ENCODE data around the gene GTF2IRD1. TPM values are rescaled to one million over a fixed set of nuclear protein-coding genes. Genes with fewer than 3 reads are reported as not detected.

GTF2IRD1 gene
- total RNA-seq, 1 donor from 2014 or later, result 2.7 TPM

DNA sequence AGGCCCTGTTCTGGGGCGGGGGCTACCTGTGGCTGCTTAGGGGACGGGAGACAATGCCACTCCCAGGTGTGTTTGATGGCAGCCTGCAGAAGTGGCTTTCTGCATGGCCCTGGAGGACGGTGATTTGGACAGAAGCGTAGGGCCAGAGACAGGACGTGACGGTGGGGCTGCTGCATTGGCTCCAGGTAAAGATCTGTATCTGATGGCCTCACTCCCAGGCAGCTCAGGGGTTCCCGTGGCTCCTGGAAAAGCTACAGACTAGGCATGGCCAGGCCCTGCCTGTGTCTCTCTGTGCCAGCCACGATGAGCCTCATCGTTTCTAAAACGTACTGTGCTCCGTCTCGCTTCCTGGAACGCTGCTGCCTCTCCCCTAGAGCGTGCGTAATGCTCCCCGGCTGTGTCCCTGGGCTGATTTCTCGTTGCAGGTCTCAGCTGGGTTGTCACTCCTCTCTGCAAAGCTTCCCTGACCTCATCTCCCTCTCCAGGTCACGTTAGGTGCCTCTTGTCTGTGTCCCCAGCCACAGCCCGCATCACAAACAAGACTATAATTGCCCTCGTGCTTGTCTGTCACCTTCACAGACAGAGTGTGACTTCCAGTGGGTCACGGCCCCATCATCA is 12.6 kb downstream of the GTF2IRD1 start:
- Mint-ChIP-seq H3K4me3 (no peak overlapping the region), H3K9me3 (no peaks in the 10 kb centered on the region), H3K4me1 (peaks cover 4% of the 10 kb centered on the region), H3K36me3 (ENCODE audit: low read depth) (no peaks in the 10 kb centered on the region), H3K27ac (no peak overlapping the region), H3K27me3 (no peaks in the 10 kb centered on the region)
- no peak for DNase-seq
- intact Hi-C loops (cut with micrococcal nuclease), result no loop called here

DNA sequence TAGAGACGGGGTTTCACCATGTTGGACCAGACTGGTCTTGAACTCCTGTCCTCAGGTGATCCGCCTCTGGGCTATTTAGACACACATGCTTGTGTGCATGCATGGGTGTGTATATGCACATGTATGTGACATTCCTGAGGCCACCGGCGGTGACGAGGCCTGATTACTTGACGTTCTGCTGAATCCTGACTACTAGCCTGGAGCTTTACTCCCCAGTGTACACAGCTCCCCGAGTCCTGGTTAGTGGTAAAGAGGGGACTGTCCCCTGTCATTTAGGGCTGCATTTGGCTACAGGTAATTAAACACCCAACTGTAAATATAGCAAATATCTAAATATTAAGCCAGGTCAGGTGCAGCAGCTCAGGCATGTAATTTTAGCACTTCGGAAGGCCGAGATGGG is 14.2 kb downstream of the GTF2IRD1 start:
- no peak for DNase-seq
- Mint-ChIP-seq H3K27ac (no peak overlapping the region), H3K9me3 (no peaks in the 10 kb centered on the region), H3K27me3 (no peaks in the 10 kb centered on the region), H3K36me3 (ENCODE audit: low read depth) (no peaks in the 10 kb centered on the region), H3K4me3 (no peak overlapping the region), H3K4me1 (peaks cover 4% of the 10 kb centered on the region)
- intact Hi-C loops (cut with micrococcal nuclease), result no loop called here

DNA sequence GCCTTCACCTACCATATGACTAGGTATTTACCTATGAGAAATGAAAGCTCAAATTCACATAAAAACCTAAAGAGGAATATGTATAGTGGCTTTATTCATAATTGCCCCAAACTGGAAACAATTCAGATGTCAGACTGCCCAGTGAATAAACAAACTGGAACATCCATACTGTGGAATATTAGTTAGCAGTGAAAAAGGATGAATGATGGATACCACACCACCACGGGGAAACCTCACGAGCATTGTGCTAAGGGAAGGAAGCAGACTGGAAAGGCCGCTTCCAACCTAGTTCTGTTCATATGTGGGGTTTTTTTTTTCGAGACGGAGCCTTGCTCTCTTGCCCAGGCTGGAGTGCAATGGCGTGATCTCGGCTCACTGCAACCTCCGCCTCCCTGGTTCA is 16.8 kb downstream of the GTF2IRD1 start:
- H3K9me3 Mint-ChIP-seq, result no peaks in the 10 kb centered on the region
- no peak for DNase-seq
- intact Hi-C loops (cut with micrococcal nuclease), result no loop called here
- H3K36me3 Mint-ChIP-seq (ENCODE audit: low read depth), result no peaks in the 10 kb centered on the region
- no peaks in the 10 kb centered on the region for H3K4me1 Mint-ChIP-seq
- H3K27ac Mint-ChIP-seq, result no peak overlapping the region
- no peaks in the 10 kb centered on the region for H3K27me3 Mint-ChIP-seq
- no peak overlapping the region for H3K4me3 Mint-ChIP-seq

DNA sequence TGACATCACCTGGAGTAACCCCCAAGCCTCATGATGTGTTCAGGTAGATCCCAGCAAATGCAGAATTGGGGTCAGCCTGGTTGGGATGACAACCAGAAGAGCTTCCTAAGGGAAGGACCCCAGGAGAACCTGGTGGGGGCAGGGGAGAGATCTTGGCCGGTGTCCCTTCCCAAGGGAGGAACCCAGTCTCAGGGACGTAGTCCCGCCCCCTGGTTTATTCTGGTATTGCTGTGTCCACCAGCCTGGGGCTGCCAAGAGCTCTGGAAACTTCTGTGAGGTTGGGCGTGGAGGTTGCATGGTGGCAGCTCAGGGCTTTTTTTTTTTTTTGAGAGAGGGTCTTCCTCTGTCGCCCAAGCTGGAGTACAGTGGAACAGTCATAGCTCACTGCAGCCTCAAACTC is 19.4 kb downstream of the GTF2IRD1 start:
- H3K36me3 Mint-ChIP-seq (ENCODE audit: low read depth), result no peaks in the 10 kb centered on the region
- intact Hi-C loops (cut with micrococcal nuclease), result no loop called here
- DNase-seq, result no peak
- no peaks in the 10 kb centered on the region for H3K27me3 Mint-ChIP-seq
- H3K4me1 Mint-ChIP-seq, result no peaks in the 10 kb centered on the region
- no peak overlapping the region for H3K27ac Mint-ChIP-seq
- no peak overlapping the region for H3K4me3 Mint-ChIP-seq
- no peaks in the 10 kb centered on the region for H3K9me3 Mint-ChIP-seq

DNA sequence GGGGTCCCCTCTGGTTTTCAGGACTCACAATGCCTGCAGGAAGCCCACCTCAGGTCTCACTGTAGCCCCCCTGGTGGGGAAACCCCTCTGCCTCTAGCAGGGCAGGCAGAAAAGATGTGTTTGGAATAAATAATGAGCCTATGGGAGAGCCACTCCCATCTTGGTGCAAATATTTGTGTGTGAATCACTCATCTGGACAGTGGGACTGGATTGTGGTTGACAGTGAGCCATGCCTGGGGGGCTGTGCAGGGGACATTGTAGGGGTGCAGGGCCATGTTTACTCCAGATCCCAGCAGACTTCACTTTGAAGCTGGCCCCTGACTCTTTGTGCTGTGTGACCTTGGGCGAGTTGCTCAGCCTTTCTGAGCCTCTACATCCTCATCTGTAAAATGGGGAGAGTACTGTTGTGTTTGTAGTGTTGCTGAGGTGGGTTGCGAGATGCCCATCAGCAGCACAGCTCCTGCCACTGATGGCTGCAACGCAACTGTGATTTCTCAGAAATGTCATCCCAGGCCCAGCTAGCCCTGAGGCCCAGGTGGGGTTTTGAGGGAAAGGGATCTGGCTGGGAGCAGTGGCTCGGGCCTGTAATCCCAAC is 20.7 kb downstream of the GTF2IRD1 start:
- H3K27ac Mint-ChIP-seq, result no peak overlapping the region
- intact Hi-C loops (cut with micrococcal nuclease), result no loop called here
- no peaks in the 10 kb centered on the region for H3K36me3 Mint-ChIP-seq (ENCODE audit: low read depth)
- no peaks in the 10 kb centered on the region for H3K9me3 Mint-ChIP-seq
- no peaks in the 10 kb centered on the region for H3K4me1 Mint-ChIP-seq
- H3K4me3 Mint-ChIP-seq, result no peak overlapping the region
- no peaks in the 10 kb centered on the region for H3K27me3 Mint-ChIP-seq
- no peak for DNase-seq

DNA sequence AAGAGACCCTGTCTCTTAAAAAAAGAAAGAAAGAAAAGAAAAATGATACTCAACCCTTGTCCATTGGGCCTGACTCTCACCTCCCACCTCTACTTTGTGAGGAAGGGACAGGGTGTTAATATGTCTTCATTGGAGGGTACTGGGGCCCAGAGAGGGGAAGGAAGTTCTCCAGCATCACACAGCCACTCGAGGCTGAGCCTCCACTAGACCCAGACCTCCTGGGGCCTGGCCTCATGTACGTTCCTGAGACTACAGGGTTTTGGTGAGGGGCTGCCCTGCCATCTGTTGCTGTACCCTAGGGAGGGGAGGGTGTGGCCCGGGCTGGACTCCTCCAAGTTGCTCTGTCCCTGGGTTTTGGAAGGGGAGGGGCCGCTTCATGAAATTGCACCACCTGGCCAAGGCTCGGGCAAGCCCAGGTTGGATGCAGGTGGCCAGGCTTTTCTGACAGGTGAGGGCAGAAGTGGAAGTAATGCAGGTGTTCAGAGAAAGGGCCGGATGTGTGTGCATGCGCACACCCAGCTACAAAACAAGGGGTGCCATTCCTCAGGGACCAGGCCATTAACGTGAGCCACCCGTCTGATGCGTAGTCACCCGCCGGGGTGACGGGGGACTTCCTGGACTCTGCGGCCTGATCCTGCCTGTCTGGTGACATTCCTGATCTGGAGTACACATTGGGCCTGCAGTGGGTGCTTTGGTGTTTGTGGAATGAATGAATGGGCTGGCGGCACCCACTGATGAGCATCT is 21.7 kb downstream of the GTF2IRD1 start:
- H3K4me3 Mint-ChIP-seq, result no peak overlapping the region
- no peaks in the 10 kb centered on the region for H3K4me1 Mint-ChIP-seq
- DNase-seq, result no peak
- H3K9me3 Mint-ChIP-seq, result no peaks in the 10 kb centered on the region
- H3K27ac Mint-ChIP-seq, result no peak overlapping the region
- no peaks in the 10 kb centered on the region for H3K36me3 Mint-ChIP-seq (ENCODE audit: low read depth)
- intact Hi-C loops (cut with micrococcal nuclease), result no loop called here
- peaks cover 2% of the 10 kb centered on the region for H3K27me3 Mint-ChIP-seq

DNA sequence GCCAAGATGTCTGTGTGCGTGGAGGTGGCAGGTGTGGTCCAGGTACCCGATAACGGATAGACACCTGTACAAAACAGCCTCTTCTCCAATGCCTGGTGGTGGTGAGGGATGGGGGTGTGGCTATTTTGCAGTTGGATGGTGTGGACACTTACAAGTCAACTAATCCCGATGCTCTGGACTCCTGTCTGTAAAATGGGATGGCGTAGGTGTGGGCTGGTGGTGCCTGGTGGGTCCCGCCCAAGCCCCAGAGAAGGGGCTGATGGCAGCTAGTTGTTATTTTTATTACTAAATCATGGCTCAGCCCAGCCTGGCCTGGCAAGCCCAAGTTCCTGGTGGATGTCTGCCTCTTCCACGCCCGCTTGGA is 22.3 kb downstream of the GTF2IRD1 start:
- Mint-ChIP-seq H3K9me3 (no peaks in the 10 kb centered on the region), H3K4me1 (no peaks in the 10 kb centered on the region), H3K4me3 (no peak overlapping the region), H3K27ac (no peak overlapping the region), H3K36me3 (ENCODE audit: low read depth) (no peaks in the 10 kb centered on the region), H3K27me3 (peaks cover 2% of the 10 kb centered on the region)
- intact Hi-C loops (cut with micrococcal nuclease), result no loop called here
- no peak for DNase-seq

DNA sequence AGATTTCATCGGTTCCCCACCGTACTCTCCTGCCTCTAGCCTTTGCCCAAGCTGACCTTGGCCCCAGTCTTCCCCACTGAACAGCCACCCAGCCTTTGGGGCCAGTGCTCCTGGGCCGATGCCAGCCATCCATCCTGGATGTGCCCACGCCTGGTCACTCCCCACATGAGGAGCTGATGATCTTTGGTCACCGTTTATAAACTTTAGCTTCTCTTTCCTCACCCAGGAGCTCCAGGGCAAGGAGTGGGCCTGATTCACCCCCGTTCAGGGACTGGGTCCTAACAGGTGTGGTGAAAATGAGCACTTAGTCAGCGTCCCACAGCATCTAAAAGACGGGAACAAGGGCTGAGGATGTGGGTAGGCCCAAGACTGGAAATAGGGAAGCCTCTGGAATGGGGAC is 22.9 kb downstream of the GTF2IRD1 start:
- Mint-ChIP-seq H3K27ac (no peak overlapping the region), H3K4me1 (no peaks in the 10 kb centered on the region), H3K4me3 (no peak overlapping the region), H3K27me3 (peaks cover 2% of the 10 kb centered on the region), H3K9me3 (no peaks in the 10 kb centered on the region), H3K36me3 (ENCODE audit: low read depth) (no peaks in the 10 kb centered on the region)
- intact Hi-C loops (cut with micrococcal nuclease), result no loop called here
- DNase-seq, result no peak

DNA sequence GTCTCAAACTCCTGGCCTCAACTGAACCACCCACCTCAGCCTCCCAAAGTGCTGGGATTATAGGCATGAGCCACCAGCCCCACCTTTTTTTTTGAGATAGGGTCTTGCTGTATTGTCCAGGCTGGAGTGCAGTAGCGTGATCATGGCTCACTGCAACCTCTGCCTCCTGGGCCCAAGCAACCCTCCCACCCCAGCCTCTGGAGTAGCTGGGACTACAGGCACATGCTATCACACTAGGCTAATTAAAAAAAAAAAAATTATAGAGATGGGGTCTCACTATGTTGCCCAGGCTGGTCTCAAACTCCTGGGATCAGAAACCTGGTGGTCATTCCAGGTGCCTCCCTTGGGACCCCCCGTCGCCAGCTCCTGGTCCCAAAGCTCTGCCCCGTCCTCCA is 25.0 kb downstream of the GTF2IRD1 start:
- no peaks in the 10 kb centered on the region for H3K4me1 Mint-ChIP-seq

DNA sequence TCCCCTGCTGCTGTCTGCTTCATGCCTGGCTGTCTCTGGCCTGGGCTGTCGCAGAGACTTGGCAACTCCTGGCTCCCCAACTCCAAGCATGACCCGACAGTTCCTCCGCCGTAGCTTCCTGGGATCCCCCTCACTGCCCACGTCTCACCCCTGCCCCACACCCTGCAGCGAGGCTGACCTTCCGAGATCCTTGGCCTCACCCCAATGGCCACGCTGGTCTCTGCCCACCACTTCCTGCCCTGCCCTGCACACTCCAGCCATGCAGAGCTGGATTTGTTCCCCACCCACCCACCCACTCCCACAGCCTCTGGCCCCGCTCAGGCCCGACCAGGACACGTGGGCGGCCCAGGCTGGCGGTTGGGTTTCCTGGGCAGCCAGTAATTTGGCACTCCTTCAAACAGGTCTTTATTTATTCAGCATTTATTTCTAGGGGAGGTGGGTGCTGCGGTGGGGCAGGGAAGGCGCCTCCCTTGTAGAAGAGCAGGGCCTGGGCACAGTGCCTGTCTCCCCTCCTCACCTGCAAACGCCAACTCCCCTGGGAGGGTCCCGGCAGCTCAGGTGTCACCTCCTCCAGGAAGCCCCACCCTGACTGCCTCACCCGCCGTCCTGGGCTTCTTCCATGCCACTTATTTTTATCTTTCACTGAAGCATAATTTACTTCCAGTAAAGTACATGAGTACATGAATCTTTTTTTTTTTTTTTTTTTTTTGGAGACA is 25.5 kb downstream of the GTF2IRD1 start:
- no peak for DNase-seq
- Mint-ChIP-seq H3K4me1 (no peaks in the 10 kb centered on the region), H3K36me3 (ENCODE audit: low read depth) (no peaks in the 10 kb centered on the region), H3K9me3 (no peaks in the 10 kb centered on the region), H3K27me3 (peaks cover 2% of the 10 kb centered on the region), H3K27ac (no peak overlapping the region), H3K4me3 (no peak overlapping the region)
- intact Hi-C loops (cut with micrococcal nuclease), result no loop called here

More for the DNA sequence above, 25.0 kb downstream of the GTF2IRD1 start:
- no peaks in the 10 kb centered on the region for H3K9me3 Mint-ChIP-seq
- H3K4me3 Mint-ChIP-seq, result no peak overlapping the region
- no peaks in the 10 kb centered on the region for H3K36me3 Mint-ChIP-seq (ENCODE audit: low read depth)
- H3K27me3 Mint-ChIP-seq, result peaks cover 2% of the 10 kb centered on the region
- intact Hi-C loops (cut with micrococcal nuclease), result no loop called here
- H3K27ac Mint-ChIP-seq, result no peak overlapping the region
- no peak for DNase-seq

DNA sequence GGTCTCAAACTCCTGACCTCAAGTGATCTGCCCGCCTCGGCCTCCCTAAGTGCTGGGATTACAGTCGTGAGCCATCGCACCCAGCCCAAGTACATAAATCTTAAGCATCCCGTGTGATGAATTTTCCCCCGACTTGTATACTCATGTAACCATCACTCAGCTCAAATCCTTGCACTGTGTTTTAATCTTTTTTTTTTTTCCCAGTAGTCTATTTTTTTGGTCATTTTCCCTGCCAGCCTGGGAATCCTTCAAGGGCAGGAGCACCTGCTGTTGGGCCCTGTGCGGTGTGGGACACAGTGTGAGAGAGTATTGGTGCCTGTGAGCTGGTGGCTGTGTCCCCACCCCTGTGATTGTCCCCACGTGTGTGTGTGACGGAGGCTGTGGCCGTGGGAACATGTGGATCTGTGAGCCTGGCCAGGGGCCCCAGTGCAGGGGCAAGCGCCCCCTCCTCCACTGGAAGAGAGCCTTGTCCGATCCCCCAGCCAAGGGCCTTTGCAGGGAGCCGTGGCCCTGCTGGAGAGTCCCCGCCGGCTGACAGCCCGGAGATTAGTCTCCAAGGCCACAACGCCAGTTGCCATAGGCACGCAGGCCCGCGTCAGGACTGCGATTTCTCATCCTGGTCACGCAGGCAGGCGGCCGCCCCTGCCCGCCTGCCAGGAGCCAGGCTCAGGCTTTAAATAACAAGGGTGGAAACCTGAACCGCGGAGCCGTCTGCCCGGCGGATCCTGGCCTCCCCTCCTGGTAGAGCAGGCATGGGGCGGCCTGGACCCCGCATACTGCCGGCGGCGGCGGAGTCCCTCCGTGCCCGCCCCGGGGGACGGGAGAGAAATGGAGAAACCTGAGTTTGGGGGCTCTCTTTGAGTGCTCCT is 26.5 kb downstream of the GTF2IRD1 start:
- Mint-ChIP-seq H3K27me3 (peaks cover 2% of the 10 kb centered on the region), H3K9me3 (no peaks in the 10 kb centered on the region), H3K4me1 (no peaks in the 10 kb centered on the region), H3K4me3 (no peak overlapping the region), H3K27ac (no peak overlapping the region), H3K36me3 (ENCODE audit: low read depth) (no peaks in the 10 kb centered on the region)
- no peak for DNase-seq
- intact Hi-C loops (cut with micrococcal nuclease), result no loop called here

DNA sequence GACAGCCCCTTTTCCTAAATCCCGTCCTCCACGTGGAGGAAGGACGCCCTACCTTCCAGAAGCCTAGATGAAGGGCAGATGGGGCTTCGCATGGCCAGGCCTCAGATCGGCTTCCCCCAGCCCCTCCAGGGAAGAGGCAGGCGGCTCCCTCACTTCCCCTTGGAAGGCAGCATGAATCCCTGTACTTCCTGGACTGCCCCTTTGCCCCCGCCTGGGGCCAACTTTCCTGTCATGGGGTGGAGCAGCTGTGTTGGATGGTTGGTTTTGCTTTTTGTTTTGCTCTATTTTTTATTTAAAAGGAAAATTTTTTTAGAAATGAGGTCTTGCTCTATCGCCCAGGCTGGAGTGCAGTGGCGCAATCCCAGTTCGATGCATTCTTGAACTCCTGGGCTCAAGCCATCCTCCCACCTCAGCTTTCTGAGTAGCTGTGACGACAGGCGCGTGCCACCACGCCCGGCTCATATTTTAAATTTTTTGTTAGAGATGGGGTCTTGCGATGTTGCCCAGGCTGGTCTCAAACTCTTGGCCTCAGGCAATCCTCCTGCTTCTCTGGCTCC is 27.2 kb downstream of the GTF2IRD1 start:
- Mint-ChIP-seq H3K4me3 (no peak overlapping the region), H3K9me3 (no peaks in the 10 kb centered on the region), H3K4me1 (no peaks in the 10 kb centered on the region), H3K36me3 (ENCODE audit: low read depth) (no peaks in the 10 kb centered on the region), H3K27me3 (peaks cover 2% of the 10 kb centered on the region), H3K27ac (no peak overlapping the region)
- intact Hi-C loops (cut with micrococcal nuclease), result no loop called here
- no peak for DNase-seq

DNA sequence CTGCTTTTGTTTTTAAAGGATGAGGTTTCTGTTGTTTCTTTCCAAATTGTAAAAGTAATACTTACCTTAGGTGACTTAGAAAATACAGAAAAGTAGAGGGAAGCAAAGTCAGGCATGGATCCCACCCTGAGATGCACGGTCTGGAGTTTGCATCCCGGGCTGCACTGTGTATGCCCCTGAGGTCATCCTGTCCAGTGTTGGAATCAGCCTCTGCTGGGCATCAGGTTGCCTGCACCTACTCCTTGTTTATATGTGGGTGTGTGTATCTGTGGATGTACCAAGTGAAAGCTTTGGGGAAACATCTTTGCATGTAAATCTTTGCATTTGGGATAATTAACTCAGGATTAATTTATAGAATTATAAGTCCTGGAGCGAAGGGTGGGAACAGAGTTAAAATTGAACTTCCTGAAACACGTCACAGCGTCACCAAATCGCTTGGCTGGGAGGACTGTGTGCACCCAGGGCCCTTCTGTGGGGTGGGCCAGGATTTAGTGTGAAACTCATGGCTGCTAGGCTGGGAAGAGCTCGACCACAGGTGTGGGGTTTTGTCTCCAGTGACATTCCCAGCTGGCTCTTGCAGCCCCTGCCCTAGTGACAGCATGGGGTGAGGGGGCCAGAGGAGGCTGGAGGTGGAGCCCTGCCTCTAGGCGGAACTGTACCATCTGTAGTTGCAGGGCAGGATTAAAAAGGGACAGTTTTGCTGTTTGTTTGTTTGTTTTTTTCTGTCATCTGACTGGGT is 27.9 kb downstream of the GTF2IRD1 start:
- intact Hi-C loops (cut with micrococcal nuclease), result no loop called here
- no peak for DNase-seq
- no peak overlapping the region for H3K4me3 Mint-ChIP-seq
- no peaks in the 10 kb centered on the region for H3K36me3 Mint-ChIP-seq (ENCODE audit: low read depth)
- H3K27ac Mint-ChIP-seq, result no peak overlapping the region
- no peaks in the 10 kb centered on the region for H3K4me1 Mint-ChIP-seq
- H3K27me3 Mint-ChIP-seq, result peaks cover 2% of the 10 kb centered on the region
- H3K9me3 Mint-ChIP-seq, result no peaks in the 10 kb centered on the region

Measured in activated CD4-positive, alpha-beta T cell treated with anti-CD3 and anti-CD28 coated beads, Interleukin-2, amount 10 ng/mL, durations not matched to agents 24 days and 14 days (primary cell).